ENCODE measurements around the gene AMPD3.

AMPD3 gene

GRCh38 chr11:10413268-10413667, 41.8 kb upstream of the AMPD3 start:
- Histone ChIP-seq H3K36me3 (ENCODE audit: insufficient read depth) (no peaks in the 10 kb centered on the region), H3K27me3 (ENCODE audit: insufficient read depth, low read depth) (no peaks in the 10 kb centered on the region), H4K20me1 (ENCODE audit: insufficient read depth) (no peaks in the 10 kb centered on the region), H3K4me1 (ENCODE audit: low read depth, poor library complexity, severe bottlenecking) (no peaks in the 10 kb centered on the region), H3K4me2 (no peak overlapping the region), H2AFZ (ENCODE audit: low read depth) (no peak overlapping the region), H3K9ac (no peak overlapping the region), H3K27ac (no peak overlapping the region), H3K4me3 (IDR thresholded peaks at IDR 0.05; ENCODE audit: insufficient read depth, low read depth, low read length) (no peak overlapping the region), H3K79me2 (ENCODE audit: insufficient read depth, low read depth) (no peaks in the 10 kb centered on the region)
- no peak for TF ChIP-seq CTCF (conservative IDR thresholded peaks at IDR 0.05; ENCODE audit: low read depth, low read length)

GRCh38 chr11:10414181-10414580, 40.9 kb upstream of the AMPD3 start:
- no peaks in the 10 kb centered on the region for H4K20me1 ChIP-seq (ENCODE audit: insufficient read depth)
- H3K36me3 ChIP-seq (ENCODE audit: insufficient read depth), result no peaks in the 10 kb centered on the region
- no peaks in the 10 kb centered on the region for H3K27me3 ChIP-seq (ENCODE audit: insufficient read depth, low read depth)
- no peak overlapping the region for H2AFZ ChIP-seq (ENCODE audit: low read depth)
- no peaks in the 10 kb centered on the region for H3K4me1 ChIP-seq (ENCODE audit: low read depth, poor library complexity, severe bottlenecking)
- no peaks in the 10 kb centered on the region for H3K79me2 ChIP-seq (ENCODE audit: insufficient read depth, low read depth)
- no peak overlapping the region for H3K27ac ChIP-seq
- H3K4me3 ChIP-seq (IDR thresholded peaks at IDR 0.05; ENCODE audit: insufficient read depth, low read depth, low read length), result no peak overlapping the region
- no peak overlapping the region for H3K9ac ChIP-seq
- TF ChIP-seq CTCF (conservative IDR thresholded peaks at IDR 0.05; ENCODE audit: low read depth, low read length), result no peak
- no peak overlapping the region for H3K4me2 ChIP-seq

GRCh38 chr11:10414659-10415058, 40.4 kb upstream of the AMPD3 start:
- H3K4me2 ChIP-seq, result no peak overlapping the region
- H3K36me3 ChIP-seq (ENCODE audit: insufficient read depth), result no peaks in the 10 kb centered on the region
- no peaks in the 10 kb centered on the region for H3K79me2 ChIP-seq (ENCODE audit: insufficient read depth, low read depth)
- H4K20me1 ChIP-seq (ENCODE audit: insufficient read depth), result no peaks in the 10 kb centered on the region
- no peak overlapping the region for H3K9ac ChIP-seq
- H2AFZ ChIP-seq (ENCODE audit: low read depth), result no peak overlapping the region
- H3K4me1 ChIP-seq (ENCODE audit: low read depth, poor library complexity, severe bottlenecking), result no peaks in the 10 kb centered on the region
- H3K4me3 ChIP-seq (IDR thresholded peaks at IDR 0.05; ENCODE audit: insufficient read depth, low read depth, low read length), result no peak overlapping the region
- no peaks in the 10 kb centered on the region for H3K27me3 ChIP-seq (ENCODE audit: insufficient read depth, low read depth)
- H3K27ac ChIP-seq, result no peak overlapping the region
- TF ChIP-seq CTCF (conservative IDR thresholded peaks at IDR 0.05; ENCODE audit: low read depth, low read length), result no peak

- Histone ChIP-seq H3K9ac (no peak overlapping the region), H3K4me2 (no peak overlapping the region), H3K27ac (no peak overlapping the region), H3K4me3 (IDR thresholded peaks at IDR 0.05; ENCODE audit: insufficient read depth, low read depth, low read length) (no peak overlapping the region), H3K79me2 (ENCODE audit: insufficient read depth, low read depth) (no peaks in the 10 kb centered on the region), H3K4me1 (ENCODE audit: low read depth, poor library complexity, severe bottlenecking) (no peaks in the 10 kb centered on the region), H3K27me3 (ENCODE audit: insufficient read depth, low read depth) (no peaks in the 10 kb centered on the region), H4K20me1 (ENCODE audit: insufficient read depth) (no peaks in the 10 kb centered on the region), H3K36me3 (ENCODE audit: insufficient read depth) (no peaks in the 10 kb centered on the region), H2AFZ (ENCODE audit: low read depth) (no peak overlapping the region)
- no peak for TF ChIP-seq CTCF (conservative IDR thresholded peaks at IDR 0.05; ENCODE audit: low read depth, low read length)
Observed at GRCh38 chr11:10415817-10416392, 39.2 kb upstream of the AMPD3 start.
